Neuronal stem cell (in vitro differentiated cells): Measurements from ENCODE around the gene ZBTB24.

ENCODE experiments used
- DNase-seq: peaks from one replicate; pipeline ENCODE4 v3.0.0-alpha.2; 2013; ENCODE audit warnings: low spot score
- H2AFZ ChIP-seq: one replicate; pipeline ENCODE4 v1.6.1; 2013; ENCODE audit warnings: mild to moderate bottlenecking, low read length, inconsistent platforms
- H2AK5ac ChIP-seq: 2 replicates; pipeline ENCODE4 v1.6.1; 2013; ENCODE audit warnings: low read depth, mild to moderate bottlenecking, inconsistent platforms, low read length, moderate library complexity, mixed read lengths
- H2BK120ac ChIP-seq: 2 replicates; pipeline ENCODE4 v1.6.1; 2013; ENCODE audit warnings: low read depth, mild to moderate bottlenecking, inconsistent platforms, low read length, moderate library complexity, mixed read lengths
- H2BK12ac ChIP-seq: one replicate; pipeline ENCODE4 v1.6.1; 2013; ENCODE audit warnings: low read length, inconsistent platforms
- H2BK15ac ChIP-seq: 2 replicates; pipeline ENCODE4 v1.6.1; 2013; ENCODE audit warnings: mild to moderate bottlenecking, low read length, inconsistent platforms, mixed read lengths
- H2BK5ac ChIP-seq: one replicate; pipeline ENCODE4 v1.6.1; 2013; ENCODE audit warnings: inconsistent platforms, mild to moderate bottlenecking, low read length, moderate library complexity
- H3K14ac ChIP-seq: one replicate; pipeline ENCODE4 v1.6.1; 2013; ENCODE audit warnings: low read length, inconsistent platforms
- H3K18ac ChIP-seq: 2 replicates; pipeline ENCODE4 v1.6.1; 2013; ENCODE audit warnings: low read length, inconsistent platforms
- H3K23ac ChIP-seq: 2 replicates; pipeline ENCODE4 v1.6.1; 2013; ENCODE audit warnings: low read depth, mild to moderate bottlenecking, mixed read lengths, low read length, inconsistent platforms; ENCODE audit not compliant: poor library complexity
- H3K27ac ChIP-seq: replicated peaks from 3 replicates; pipeline ENCODE4 v1.5.1; 2013; ENCODE audit warnings: low read length, inconsistent platforms
- H3K27me3 ChIP-seq, 3 experiments: 2 replicates each; pipeline ENCODE4 v1.6.1; 2013; ENCODE audit warnings: low read length in 3 of 3, mild to moderate bottlenecking in 2 of 3, inconsistent platforms in 1 of 3, low read depth in 1 of 3, mixed read lengths in 1 of 3, moderate library complexity in 1 of 3; ENCODE audit not compliant: control insufficient read depth in 3 of 3, insufficient read depth in 3 of 3
- H3K36me3 ChIP-seq, 2 donors: replicated peaks in 1 of 2; 2 replicates each; pipeline ENCODE4 v1.6.1; 2013; ENCODE audit warnings: low read length in 2 of 2; ENCODE audit not compliant: control insufficient read depth in 2 of 2, insufficient read depth in 2 of 2
- H3K4ac ChIP-seq: 2 replicates; pipeline ENCODE4 v1.6.1; 2013; ENCODE audit warnings: inconsistent platforms, mild to moderate bottlenecking, low read length, moderate library complexity
- H3K4me1 ChIP-seq, 2 donors: 1 replicate in 1 of 2; 2 replicates in 1 of 2; pipeline ENCODE4 v1.6.1; 2013; ENCODE audit warnings: low read length in 2 of 2, low read depth in 1 of 2; ENCODE audit not compliant: control insufficient read depth in 2 of 2, insufficient read depth in 1 of 2
- H3K4me2 ChIP-seq: one replicate; pipeline ENCODE4 v1.6.1; 2013; ENCODE audit warnings: mild to moderate bottlenecking, low read length, inconsistent platforms; ENCODE audit not compliant: insufficient read depth, poor library complexity, severe bottlenecking
- H3K4me3 ChIP-seq, 2 donors: 2 replicates each; pipeline ENCODE4 v1.5.1; 2013; ENCODE audit warnings: low read length in 2 of 2, mild to moderate bottlenecking in 2 of 2, inconsistent platforms in 1 of 2, moderate library complexity in 1 of 2
- H3K79me1 ChIP-seq: one replicate; pipeline ENCODE4 v1.6.1; 2013; ENCODE audit warnings: low read depth, mild to moderate bottlenecking, inconsistent platforms, low read length, moderate library complexity
- H3K9ac ChIP-seq: one replicate; pipeline ENCODE4 v1.6.1; 2013; ENCODE audit warnings: mild to moderate bottlenecking, low read depth, low read length, inconsistent platforms; ENCODE audit not compliant: poor library complexity
- H3K9me3 ChIP-seq, 2 donors: replicated peaks in 1 of 2; 2 replicates each; pipeline versions ENCODE3 to v1.6.1; 2013; ENCODE audit warnings: low read length in 2 of 2, mild to moderate bottlenecking in 2 of 2, inconsistent platforms in 1 of 2, low read depth in 1 of 2, mixed read lengths in 1 of 2, moderate library complexity in 1 of 2; ENCODE audit not compliant: control insufficient read depth in 2 of 2, insufficient read depth in 1 of 2
- H4K8ac ChIP-seq: one replicate; pipeline ENCODE4 v1.6.1; 2013; ENCODE audit warnings: low read depth, mild to moderate bottlenecking, inconsistent platforms, low read length, moderate library complexity
- H4K91ac ChIP-seq: one replicate; pipeline ENCODE4 v1.6.1; 2013; ENCODE audit warnings: low read length, low read depth, mild to moderate bottlenecking, inconsistent platforms; ENCODE audit not compliant: poor library complexity
- WGBS, 2 donors: extraction: QIAGEN DNeasy Blood & Tissue Kit; methylation state at CpG; one replicate each; pipeline ENCODE4 v1.1.7; 2013; ENCODE audit warnings: missing lambda C conversion rate in 2 of 2, mixed read lengths in 1 of 2; ENCODE audit not compliant: insufficient read length in 2 of 2, insufficient replicate concordance in 1 of 2; ENCODE audit errors: extremely low coverage in 2 of 2; 5-methylcytosine and 5-hydroxymethylcytosine counted together

Gene ZBTB24

GRCh38 chr6:109471105-109471810 lies 11.8 kb downstream of the ZBTB24 start:
- no peaks in the 10 kb centered on the region for H3K9me3 ChIP-seq
- no peaks in the 10 kb centered on the region for H3K4me1 ChIP-seq
- peaks cover 5% of the 10 kb centered on the region for H3K79me1 ChIP-seq
- H3K4me3 ChIP-seq, result no peak overlapping the region
- H2BK15ac ChIP-seq, result no peak overlapping the region
- H3K23ac ChIP-seq, result no peak overlapping the region
- H2BK12ac ChIP-seq, result no peak overlapping the region
- no peak overlapping the region for H3K27ac ChIP-seq
- no peak overlapping the region for H3K14ac ChIP-seq
- H2AK5ac ChIP-seq, result no peak overlapping the region
- DNase-seq, result no peak
- H3K18ac ChIP-seq, result no peak overlapping the region
- no peak overlapping the region for H2BK120ac ChIP-seq
- no CpG with 5 or more reads among the region's 5 CpGs for WGBS, 2 donors
- no peaks in the 10 kb centered on the region for H3K27me3 ChIP-seq
- no peak overlapping the region for H3K4me2 ChIP-seq
- H2AFZ ChIP-seq, result no peak overlapping the region
- no peak overlapping the region for H2BK5ac ChIP-seq
- H3K4ac ChIP-seq, result no peak overlapping the region
- peaks cover 49 to 98% of the 10 kb centered on the region in 2 donors for H3K36me3 ChIP-seq
- no peak overlapping the region for H4K8ac ChIP-seq
- no peak overlapping the region for H3K9ac ChIP-seq
- no peak overlapping the region for H4K91ac ChIP-seq

GRCh38 chr6:109469591-109470189 lies 13.3 kb downstream of the ZBTB24 start:
- Histone ChIP-seq H3K4me3 (no peak overlapping the region), H2BK12ac (no peak overlapping the region), H3K27me3 (no peaks in the 10 kb centered on the region), H4K8ac (no peak overlapping the region), H3K27ac (no peak overlapping the region), H3K9ac (no peak overlapping the region), H3K4ac (no peak overlapping the region), H3K23ac (no peak overlapping the region), H3K9me3 (no peaks in the 10 kb centered on the region), H3K79me1 (peaks cover 5% of the 10 kb centered on the region), H3K36me3 (peaks cover 50 to 98% of the 10 kb centered on the region in 2 donors), H2AK5ac (no peak overlapping the region), H3K14ac (no peak overlapping the region), H2AFZ (no peak overlapping the region), H3K4me1 (no peaks in the 10 kb centered on the region), H4K91ac (no peak overlapping the region), H2BK120ac (no peak overlapping the region), H2BK15ac (no peak overlapping the region), H2BK5ac (no peak overlapping the region), H3K18ac (no peak overlapping the region), H3K4me2 (no peak overlapping the region)
- no CpG with 5 or more reads among the region's 5 CpGs for WGBS, 2 donors
- no peak for DNase-seq

GRCh38 chr6:109467696-109468095 lies 15.3 kb downstream of the ZBTB24 start:
- no peak overlapping the region for H2AK5ac ChIP-seq
- no peak overlapping the region for H3K9ac ChIP-seq
- no peak overlapping the region for H3K23ac ChIP-seq
- H3K18ac ChIP-seq, result no peak overlapping the region
- peaks cover 44 to 100% of the 10 kb centered on the region in 2 donors for H3K36me3 ChIP-seq
- H2BK15ac ChIP-seq, result no peak overlapping the region
- DNase-seq, result no peak
- no peaks in the 10 kb centered on the region for H3K4me1 ChIP-seq
- no peak overlapping the region for H2BK5ac ChIP-seq
- H4K91ac ChIP-seq, result no peak overlapping the region
- 100% methylated on average over 1 of the region's 6 CpGs; no CpG with 5 or more reads in 1 of the 2 donors for WGBS, 2 donors
- H3K27ac ChIP-seq, result no peak overlapping the region
- no peak overlapping the region for H2BK120ac ChIP-seq
- H3K27me3 ChIP-seq, result no peaks in the 10 kb centered on the region
- no peak overlapping the region for H3K4ac ChIP-seq
- H3K4me3 ChIP-seq, result no peak overlapping the region
- no peak overlapping the region for H3K4me2 ChIP-seq
- no peaks in the 10 kb centered on the region for H3K9me3 ChIP-seq
- H2AFZ ChIP-seq, result no peak overlapping the region
- no peak overlapping the region for H2BK12ac ChIP-seq
- H3K79me1 ChIP-seq, result peaks cover 5% of the 10 kb centered on the region
- no peak overlapping the region for H3K14ac ChIP-seq
- no peak overlapping the region for H4K8ac ChIP-seq

GRCh38 chr6:109466212-109466923 lies 16.7 kb downstream of the ZBTB24 start:
- Histone ChIP-seq H3K36me3 (peaks cover 35 to 100% of the 10 kb centered on the region in 2 donors), H2AFZ (no peak overlapping the region), H2BK5ac (no peak overlapping the region), H4K8ac (no peak overlapping the region), H3K9ac (no peak overlapping the region), H3K79me1 (peaks cover 5% of the 10 kb centered on the region), H3K23ac (no peak overlapping the region), H2BK120ac (no peak overlapping the region), H2BK12ac (no peak overlapping the region), H2BK15ac (no peak overlapping the region), H3K27ac (no peak overlapping the region), H3K4ac (no peak overlapping the region), H3K4me1 (no peaks in the 10 kb centered on the region), H3K4me3 (no peak overlapping the region), H3K18ac (no peak overlapping the region), H4K91ac (no peak overlapping the region), H3K14ac (no peak overlapping the region), H3K9me3 (peaks cover 0 to 3% of the 10 kb centered on the region in 2 donors), H3K27me3 (no peaks in the 10 kb centered on the region), H2AK5ac (no peak overlapping the region), H3K4me2 (no peak overlapping the region)
- no CpG with 5 or more reads among the region's 7 CpGs for WGBS, 2 donors
- DNase-seq, result no peak
